IPS-18c (cell line): ENCODE results near the gene TCTN3.
A peak's percentile ranks its signal among the peaks of the same experiment; 100 is the strongest.
"Not testable (repeated sequence)": the region's sequence is repeated elsewhere in the genome, so short reads cannot be mapped to it uniquely, and the experiment has no call there.

Experiments
- H3K4me3 ChIP-seq: 2 replicates; pipeline ENCODE4 v1.7.0; 2013; ENCODE audit warnings: low read depth, mild to moderate bottlenecking, low read length, moderate library complexity; ENCODE audit not compliant: insufficient read depth
- H3K9me3 ChIP-seq: one replicate; pipeline ENCODE4 v1.6.1; 2013; ENCODE audit warnings: mild to moderate bottlenecking, low read length, moderate library complexity; ENCODE audit not compliant: control insufficient read depth, insufficient read depth

The TCTN3 gene, protein sequence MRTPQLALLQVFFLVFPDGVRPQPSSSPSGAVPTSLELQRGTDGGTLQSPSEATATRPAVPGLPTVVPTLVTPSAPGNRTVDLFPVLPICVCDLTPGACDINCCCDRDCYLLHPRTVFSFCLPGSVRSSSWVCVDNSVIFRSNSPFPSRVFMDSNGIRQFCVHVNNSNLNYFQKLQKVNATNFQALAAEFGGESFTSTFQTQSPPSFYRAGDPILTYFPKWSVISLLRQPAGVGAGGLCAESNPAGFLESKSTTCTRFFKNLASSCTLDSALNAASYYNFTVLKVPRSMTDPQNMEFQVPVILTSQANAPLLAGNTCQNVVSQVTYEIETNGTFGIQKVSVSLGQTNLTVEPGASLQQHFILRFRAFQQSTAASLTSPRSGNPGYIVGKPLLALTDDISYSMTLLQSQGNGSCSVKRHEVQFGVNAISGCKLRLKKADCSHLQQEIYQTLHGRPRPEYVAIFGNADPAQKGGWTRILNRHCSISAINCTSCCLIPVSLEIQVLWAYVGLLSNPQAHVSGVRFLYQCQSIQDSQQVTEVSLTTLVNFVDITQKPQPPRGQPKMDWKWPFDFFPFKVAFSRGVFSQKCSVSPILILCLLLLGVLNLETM

DNA sequence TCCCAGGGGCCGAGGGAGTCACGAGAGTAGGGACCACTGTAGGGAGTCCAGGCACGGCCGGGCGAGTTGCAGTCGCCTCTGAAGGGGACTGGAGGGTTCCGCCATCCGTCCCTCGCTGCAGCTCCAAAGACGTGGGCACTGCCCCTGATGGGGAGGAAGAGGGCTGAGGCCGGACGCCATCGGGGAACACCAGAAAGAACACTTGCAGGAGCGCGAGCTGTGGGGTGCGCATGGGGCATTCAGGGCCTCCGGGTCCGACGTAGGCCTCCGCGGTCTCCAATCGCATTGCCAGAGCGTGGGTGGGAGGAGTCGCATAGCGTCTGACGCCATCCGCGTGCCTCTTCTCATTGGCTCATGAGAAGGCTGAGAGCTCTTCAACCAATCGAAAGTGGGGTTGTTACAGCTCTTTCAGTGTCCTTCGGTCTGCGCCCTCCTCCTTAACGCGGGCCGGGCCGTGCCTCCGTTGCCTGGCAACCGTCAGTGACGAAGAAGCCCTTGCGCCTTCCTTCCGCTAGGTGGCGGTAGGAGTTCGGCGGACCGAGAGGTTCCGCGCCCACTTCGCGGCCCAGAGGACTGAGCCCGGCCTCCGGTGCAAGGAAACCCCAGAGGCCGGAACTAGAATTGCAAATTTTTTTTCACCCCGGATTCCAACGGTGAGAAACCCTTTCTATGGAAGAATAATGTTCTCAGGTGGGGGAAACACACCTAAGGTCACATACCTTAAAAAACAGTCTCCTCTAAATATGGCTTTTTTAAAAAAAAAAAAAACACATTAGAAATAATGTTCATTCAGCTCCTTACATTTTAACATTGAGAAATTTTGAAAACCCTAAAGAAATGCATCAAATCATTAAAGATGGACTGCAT, at the start of gene TCTN3:
Gene TCTN3 (minus strand): TSS at position 260 of the 867 bp plus-strand sequence. CDS start 28 bp downstream, at position 232.
- H3K9me3 ChIP-seq, result no peaks in the 10 kb centered on the region
- peak within 1 kb of the TSS; percentile 90 for H3K4me3 ChIP-seq

DNA sequence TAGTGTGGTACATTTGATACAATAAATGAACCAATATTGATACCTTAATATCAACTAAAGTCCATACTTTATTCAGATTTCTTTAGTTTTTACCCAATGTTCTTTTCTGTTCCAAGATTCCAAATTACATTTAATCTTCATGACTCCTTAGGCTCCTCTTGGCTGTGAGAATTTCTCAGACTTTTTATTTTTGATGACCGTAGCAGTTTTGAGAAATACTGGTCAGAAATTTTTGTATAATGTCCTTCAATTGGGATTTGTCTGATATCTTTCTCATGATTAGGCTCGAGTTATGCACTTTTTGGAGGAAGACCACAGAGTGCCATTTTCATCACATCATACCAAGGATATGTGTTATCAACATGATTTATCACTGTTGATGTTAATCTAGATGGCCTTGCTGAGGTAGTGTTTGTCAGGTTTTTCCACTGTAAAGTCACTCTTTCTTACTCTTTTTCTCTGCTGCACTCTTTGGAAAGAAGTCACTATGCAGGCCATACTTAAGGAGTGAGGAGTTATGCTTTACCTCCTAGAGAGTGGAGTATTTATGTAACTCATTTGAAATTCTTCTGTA, 49.3 kb upstream of the TCTN3 start:
- H3K4me3 ChIP-seq, result no peak overlapping the region
- no peaks in the 10 kb centered on the region for H3K9me3 ChIP-seq

DNA sequence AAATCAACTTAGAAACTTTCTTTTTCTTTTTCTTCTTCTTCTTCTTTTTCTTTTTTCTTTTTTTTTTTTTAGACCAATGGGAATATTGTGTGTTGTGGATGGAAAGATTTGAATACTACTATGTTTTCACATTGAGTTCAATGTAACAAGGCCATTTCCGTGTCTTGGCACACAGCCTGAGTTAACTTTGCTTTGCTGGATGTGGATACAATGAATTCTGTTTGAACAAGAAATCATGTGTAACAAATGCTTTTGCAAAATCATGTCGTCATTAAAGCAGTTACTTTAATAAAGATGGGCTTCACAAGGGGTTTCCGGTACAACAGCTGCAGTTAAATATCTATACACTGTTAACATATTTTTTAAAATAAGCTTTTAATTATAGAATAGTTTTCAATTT, 48.8 kb upstream of the TCTN3 start:
- H3K9me3 ChIP-seq, result no peaks in the 10 kb centered on the region
- no peak overlapping the region for H3K4me3 ChIP-seq

DNA sequence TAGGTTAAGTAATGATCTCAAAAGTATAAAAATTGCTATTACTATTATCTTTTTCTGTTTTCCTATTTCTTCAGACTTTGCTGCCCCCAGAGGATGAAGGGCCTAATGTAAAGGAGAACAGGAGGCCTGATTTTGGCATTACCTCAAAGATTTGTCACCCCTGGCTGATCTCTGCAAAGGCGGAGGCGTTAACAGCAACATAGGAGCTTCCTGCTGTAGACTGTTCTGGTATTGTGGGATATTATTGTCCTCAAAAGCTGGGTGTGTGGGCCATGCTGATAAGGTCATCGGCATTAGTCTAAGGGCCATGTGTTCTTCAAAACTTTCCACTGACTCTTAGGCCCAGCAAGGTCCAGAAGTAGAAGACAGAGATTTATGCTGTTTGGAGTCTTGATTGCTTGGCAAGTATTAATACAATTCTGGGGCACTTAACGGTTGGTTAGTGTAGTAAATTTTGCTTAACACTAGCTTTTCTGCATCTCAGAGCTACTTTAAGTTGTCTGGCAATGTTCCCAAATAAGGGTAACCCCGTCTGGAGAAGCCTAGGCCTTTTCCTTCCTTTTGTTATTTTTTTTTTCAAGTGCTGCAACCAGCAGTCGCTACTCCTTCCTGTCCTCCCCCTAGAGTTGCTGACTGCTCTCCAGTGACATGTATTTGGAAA, 48.2 kb upstream of the TCTN3 start:
- no peaks in the 10 kb centered on the region for H3K9me3 ChIP-seq
- H3K4me3 ChIP-seq, result no peak overlapping the region

DNA sequence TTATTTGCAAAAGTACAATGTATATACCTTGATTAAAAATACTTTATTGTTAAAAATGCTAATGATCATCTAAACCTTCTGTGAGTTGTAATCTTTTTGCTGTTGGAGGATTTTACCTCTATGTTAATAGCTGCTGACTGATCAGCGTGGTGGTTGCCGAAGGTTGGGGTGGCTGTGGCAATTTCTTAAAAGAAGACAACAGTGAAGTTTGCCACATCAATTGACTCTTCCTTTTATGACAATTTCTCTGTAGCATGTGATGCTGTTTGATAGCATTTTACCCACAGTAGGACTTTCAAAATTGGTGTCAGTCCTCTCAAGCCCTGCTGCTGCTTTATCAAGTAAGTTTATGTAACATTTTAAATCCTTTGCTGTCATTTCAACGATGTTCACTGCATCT, 45.3 kb upstream of the TCTN3 start:
- no peaks in the 10 kb centered on the region for H3K9me3 ChIP-seq
- H3K4me3 ChIP-seq, result no peak overlapping the region

DNA sequence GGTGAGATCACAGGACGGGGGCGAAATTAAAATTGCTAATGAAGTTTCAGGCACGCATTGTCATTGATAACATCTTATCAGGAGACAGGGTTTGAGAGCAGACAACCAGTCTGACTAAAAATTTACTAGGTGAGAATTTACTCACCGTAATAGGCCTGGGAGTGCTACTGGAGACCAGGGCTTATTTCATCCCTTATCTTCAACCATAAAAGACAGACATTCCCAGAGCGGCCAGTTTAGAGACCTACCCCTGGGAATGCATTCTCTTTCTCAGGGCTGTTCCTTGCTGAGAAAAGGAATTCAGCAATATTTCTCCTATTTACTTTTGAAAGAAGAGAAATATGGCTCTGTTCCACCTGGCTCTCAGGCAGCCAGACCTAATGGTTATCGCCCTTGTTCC, 39.2 kb upstream of the TCTN3 start:
- H3K9me3 ChIP-seq, H3K4me3 ChIP-seq: not testable (repeated sequence)

DNA sequence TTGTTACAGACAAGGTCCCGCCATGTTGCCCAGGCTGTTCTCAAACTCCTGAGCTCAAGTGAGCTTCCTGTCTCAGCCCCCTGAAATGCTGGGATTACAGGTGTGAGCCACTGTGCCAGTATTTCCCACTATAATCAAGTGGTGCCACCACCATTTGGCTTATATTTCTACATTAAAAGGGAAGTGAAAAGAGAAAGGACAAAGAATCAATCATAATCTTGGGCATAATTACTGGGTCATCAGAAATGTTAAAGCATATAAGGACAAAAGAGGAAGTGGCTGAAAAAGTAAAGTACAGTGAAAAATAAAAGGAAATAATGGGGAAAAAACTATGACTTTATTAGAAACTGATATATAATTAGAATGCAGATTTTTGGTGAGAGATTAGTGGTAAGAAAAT, 36.5 kb upstream of the TCTN3 start:
- H3K4me3 ChIP-seq, result no peak overlapping the region
- H3K9me3 ChIP-seq, result no peaks in the 10 kb centered on the region

DNA sequence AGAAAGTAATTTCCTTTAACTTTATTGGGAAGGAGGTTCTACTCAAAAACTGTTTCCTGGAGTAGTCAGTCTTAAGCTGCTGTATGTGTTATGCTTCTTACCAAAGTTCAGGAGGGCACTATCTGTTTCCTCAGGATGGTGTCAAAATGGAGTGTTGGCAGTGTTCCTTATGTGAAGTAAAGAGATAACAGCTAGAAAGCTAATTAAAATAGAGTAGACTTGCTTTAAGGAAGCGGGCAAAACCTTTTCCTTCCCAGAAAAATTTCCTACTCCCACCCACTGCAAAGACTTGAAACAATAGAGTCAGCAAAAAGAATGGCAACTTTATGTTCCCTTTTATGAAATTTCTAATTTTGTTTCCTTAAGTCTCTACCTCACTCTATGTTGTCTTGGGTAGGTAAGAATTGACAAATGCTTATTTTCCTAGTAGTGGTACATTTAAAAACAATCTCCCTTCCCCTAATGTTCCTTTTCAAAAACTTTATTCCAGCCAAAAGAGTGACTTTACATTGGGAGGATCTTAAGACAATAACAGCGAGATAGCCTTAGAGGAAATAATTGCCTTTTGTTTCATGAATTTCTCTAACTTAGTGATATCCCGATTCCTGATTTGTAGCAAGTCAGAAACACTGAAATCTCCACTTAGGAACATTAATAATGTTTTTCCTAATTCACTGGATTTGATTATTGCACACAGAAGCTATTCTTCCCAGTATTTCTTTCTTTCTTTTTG, 35.8 kb upstream of the TCTN3 start:
- Histone ChIP-seq H3K4me3 (no peak overlapping the region), H3K9me3 (no peaks in the 10 kb centered on the region)

DNA sequence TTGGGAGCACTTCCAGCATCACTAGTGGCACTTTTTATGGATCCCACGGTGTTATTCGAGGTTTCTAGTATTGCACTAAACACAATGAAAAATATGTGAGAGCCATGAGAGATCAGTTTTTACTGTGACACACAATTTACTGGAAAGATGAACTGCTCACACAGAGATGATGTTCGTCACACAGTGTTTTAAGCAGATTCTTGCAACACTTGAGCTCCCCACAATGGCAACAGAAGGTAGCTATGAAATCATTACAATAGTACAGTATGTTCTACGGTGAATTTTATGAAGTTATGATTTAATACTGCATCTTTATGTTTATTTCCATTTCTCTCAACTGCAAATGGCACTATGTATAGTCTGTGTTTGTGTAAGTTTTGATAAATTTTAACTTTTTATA, 34.8 kb upstream of the TCTN3 start:
- H3K4me3 ChIP-seq, result no peak overlapping the region
- no peaks in the 10 kb centered on the region for H3K9me3 ChIP-seq

DNA sequence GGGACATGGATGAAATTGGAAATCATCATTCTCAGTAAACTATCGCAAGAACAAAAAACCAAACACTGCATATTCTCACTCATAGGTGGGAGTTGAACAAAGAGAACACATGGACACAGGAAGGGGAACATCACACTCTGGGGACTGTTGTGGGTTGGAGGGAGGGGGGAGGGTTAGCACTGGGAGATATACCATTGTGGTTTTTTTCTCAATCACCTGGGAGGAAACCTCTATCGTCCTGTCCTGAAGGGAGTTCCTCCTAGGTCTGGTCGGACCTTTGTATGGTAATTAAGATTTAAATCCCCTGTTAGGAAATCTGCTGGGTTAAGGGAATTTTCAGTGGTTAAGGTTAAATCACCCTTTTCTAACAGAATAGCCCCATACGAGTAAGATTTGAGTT, 28.8 kb upstream of the TCTN3 start:
- not testable (repeated sequence) for H3K4me3 ChIP-seq, H3K9me3 ChIP-seq

DNA sequence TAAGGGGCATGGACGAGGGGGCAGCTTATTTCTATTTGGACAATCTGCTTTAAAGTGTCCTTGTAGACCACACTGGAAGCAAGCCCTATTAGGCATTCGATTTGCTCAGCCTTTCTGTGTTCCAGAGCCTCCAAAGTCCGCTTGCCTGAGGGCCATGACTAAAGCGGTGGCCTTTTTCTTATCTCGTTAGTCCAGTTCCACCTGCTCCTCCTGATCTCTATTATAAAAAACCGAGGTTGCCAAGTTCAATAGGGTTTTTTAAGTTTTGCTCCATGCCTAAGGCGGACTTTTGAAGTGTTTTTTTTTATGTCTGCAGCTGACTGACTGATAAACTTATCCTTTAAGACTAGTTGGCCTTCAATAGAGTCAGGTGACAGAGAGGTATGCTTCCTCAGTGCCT, 27.0 kb upstream of the TCTN3 start:
- not testable (repeated sequence) for H3K9me3 ChIP-seq, H3K4me3 ChIP-seq

DNA sequence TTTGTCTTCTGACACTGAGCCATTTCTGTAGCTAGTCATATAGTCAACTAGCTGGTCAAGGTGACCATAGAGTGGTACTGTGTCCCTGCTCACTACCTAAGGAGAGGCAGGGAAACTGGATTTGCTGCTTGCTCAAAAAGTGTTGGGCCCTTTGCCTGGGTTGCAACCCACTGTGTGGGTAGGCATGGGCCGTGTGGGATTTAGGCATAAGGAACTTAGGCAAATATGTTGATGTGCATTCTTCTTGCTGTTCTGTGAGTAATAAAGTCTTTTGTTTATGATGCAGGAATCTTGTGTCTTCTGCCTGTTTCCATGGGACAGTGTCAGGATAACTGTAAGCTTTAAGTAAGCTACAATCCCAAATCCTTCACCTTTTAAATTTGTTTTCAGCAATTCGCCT, 23.1 kb upstream of the TCTN3 start:
- H3K4me3 ChIP-seq, result no peak overlapping the region
- no peaks in the 10 kb centered on the region for H3K9me3 ChIP-seq

DNA sequence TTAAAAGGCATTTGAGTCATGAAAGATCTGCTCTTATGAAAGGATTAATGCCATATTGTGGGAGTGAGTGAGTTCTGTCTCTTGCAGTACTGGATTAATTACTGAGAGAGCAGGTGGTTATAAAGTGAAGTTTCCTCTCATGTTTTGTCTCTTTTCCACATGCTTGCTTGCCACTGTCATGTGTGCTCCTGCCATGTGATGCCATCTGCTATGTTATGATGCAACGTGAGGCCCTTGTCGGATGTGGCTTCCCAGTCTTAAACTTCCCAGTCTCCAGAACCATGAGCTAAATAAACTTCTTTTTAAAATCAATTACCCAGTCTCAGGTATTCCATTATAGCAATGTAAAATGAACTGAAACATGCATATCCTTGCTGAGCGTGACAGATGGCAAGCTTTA, 22.7 kb upstream of the TCTN3 start:
- no peak overlapping the region for H3K4me3 ChIP-seq
- no peaks in the 10 kb centered on the region for H3K9me3 ChIP-seq

DNA sequence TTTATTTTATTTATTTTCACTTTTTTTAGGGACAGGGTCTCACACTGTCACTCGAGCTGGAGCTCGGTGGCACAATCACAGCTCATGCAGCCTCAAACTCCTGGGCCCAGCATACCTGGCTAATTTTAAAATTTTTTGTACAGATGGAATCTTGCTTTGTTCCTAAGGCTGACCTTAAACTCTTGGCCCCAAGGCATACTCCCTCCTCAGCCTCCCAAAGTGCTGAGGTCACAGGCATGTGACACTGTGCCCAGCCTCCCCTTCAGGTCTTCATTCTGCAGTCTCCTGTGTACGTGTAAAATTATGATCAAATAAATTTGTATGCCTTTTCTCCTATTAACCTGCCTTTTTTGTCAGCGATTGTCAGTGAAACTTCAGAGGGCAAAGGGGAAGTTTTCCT, 17.8 kb upstream of the TCTN3 start:
- Histone ChIP-seq H3K4me3 (no peak overlapping the region), H3K9me3 (peaks cover 6% of the 10 kb centered on the region)

DNA sequence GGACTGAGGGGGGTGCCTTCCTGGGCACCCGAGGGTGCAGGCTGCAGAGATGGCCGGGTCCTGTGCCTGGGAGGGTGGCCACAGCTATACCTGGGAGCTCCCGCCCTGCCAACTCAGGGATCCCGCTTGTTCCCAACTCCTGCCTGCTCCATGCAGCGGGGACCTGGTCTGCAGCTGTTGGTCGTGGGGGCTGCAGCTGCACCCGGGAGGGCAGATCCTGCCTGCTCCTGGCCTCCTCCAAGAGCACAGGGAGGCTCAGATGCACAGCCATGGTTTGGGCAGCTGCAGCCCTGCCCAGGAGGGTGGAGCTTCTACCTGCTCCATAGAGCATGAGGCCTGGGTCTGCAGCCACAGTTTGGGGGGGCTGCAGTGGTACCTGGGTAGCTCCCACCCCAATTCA, 13.3 kb upstream of the TCTN3 start:
- no peak overlapping the region for H3K4me3 ChIP-seq
- H3K9me3 ChIP-seq, result peaks cover 8% of the 10 kb centered on the region

DNA sequence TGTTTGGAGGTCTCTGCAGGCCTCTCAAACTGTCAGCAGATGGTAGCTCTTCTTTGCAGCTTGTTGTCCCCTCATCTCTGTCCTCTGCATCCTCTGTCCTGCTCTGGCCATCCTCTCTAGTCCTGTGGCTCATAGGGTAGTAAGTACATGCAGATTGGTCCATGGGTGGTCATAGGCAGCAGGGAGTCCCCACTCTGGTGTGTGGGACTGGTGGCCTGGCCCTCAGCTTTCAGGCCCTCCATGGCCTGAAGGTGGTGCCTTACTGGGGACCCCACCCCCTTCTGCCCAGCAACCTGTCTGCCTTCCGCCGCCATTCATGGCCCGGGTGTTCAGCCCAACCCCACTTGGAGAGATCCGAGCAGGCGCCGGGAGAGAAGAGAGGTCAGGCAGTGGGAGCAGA, 12.8 kb upstream of the TCTN3 start:
- Histone ChIP-seq H3K9me3 (peaks cover 8% of the 10 kb centered on the region), H3K4me3 (no peak overlapping the region)

DNA sequence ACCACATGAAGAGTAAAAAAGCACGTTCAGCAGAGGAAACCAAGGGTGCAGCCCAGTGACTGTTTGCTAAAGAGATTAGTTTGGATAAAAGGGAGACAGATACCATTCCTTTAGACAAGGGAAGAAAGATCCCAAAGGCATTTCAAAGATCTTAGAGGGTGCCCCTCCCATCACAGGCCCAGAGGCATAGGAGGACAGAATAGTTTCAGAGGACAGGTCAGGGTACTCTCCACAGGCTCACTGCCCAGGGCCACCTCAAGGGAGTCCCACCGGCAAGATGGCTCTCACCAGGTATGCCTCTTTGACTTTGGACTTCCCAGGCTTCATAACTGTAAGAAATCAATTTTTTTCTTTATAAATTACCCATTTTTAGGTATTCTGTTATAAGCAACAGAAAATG, 4.7 kb upstream of the TCTN3 start:
- H3K9me3 ChIP-seq, result no peaks in the 10 kb centered on the region
- H3K4me3 ChIP-seq, result no peak overlapping the region
